Stimulated activated naive CD4-positive, alpha-beta T cell treated with Interleukin-2 at 50 U/mL for 16 hours (primary cell): ENCODE results near the gene LYSET.
A peak's percentile ranks its signal among the peaks of the same experiment; 100 is the strongest.
"Not testable (repeated sequence)": the region's sequence is repeated elsewhere in the genome, so short reads cannot be mapped to it uniquely, and the experiment has no call there.

Experiments
- DNase-seq: peaks from one replicate; lab custom pipeline; 2025; lab: John Stamatoyannopoulos, UW

LYSET gene, protein sequence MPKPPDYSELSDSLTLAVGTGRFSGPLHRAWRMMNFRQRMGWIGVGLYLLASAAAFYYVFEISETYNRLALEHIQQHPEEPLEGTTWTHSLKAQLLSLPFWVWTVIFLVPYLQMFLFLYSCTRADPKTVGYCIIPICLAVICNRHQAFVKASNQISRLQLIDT

GRCh38 chr14:93184391-93185348 is at the start of gene LYSET, which contains the start of gene MOAP1:
TSS of gene LYSET (plus strand) at chr14:93185317. CDS start at chr14:93185406, 89 bp downstream.
TSS of gene MOAP1 (minus strand) at chr14:93184897. CDS start at chr14:93184242, 655 bp downstream.
- peak; percentile 86 for DNase-seq

- DNase-seq = no peak
Measured at GRCh38 chr14:93135399-93135798, 49.7 kb upstream of the LYSET start.

DNA sequence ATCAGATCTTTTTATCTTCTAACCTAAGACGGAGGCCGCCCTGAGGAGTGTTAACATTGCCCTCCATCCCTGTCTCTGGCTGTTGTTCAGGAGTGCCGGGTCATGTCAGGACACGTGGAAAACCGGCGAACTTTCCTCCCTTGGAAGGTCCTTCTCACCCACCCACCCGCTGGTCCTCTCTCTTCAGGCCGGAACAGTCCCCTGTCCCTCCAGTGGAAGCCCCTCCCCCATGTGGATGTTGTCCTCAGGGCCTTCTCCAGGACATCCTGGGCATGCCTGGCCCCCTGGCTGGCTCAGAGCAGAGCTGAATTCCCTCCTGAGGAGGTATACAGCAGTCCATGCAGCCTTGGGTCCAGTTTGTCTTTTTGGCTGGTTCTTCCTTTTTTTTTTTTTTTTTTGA is 49.1 kb upstream of the LYSET start:
- no peak for DNase-seq

GRCh38 chr14:93136508-93136907 is 48.6 kb upstream of the LYSET start:
- not testable (repeated sequence) for DNase-seq

GRCh38 chr14:93137864-93138263 is 47.3 kb upstream of the LYSET start:
- DNase-seq = no peak

- DNase-seq = no peak
Measured at GRCh38 chr14:93142854-93143652, 42.1 kb upstream of the LYSET start.

- DNase-seq = no peak
Measured at GRCh38 chr14:93146119-93146518, 39.0 kb upstream of the LYSET start.

DNA sequence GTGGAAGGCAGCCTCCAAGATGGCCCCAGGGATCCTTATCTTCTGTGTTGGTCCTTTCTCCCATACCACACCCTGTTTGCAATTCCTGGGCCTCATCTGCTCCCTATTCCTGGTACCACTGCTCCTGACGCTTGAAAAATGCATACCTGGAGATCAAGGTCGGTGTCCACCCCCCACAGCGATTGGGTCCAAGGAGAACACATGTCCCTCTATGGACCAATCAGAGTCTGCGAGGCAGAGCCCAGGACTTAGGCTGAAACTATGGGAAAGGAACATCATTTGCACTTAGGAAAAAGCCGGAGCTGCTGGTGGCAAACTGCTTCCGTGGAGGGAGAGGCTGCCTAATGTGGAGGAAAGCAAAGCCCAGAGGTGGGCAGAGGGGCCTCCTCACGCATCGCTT is 36.1 kb upstream of the LYSET start:
- DNase-seq = no peak

DNA sequence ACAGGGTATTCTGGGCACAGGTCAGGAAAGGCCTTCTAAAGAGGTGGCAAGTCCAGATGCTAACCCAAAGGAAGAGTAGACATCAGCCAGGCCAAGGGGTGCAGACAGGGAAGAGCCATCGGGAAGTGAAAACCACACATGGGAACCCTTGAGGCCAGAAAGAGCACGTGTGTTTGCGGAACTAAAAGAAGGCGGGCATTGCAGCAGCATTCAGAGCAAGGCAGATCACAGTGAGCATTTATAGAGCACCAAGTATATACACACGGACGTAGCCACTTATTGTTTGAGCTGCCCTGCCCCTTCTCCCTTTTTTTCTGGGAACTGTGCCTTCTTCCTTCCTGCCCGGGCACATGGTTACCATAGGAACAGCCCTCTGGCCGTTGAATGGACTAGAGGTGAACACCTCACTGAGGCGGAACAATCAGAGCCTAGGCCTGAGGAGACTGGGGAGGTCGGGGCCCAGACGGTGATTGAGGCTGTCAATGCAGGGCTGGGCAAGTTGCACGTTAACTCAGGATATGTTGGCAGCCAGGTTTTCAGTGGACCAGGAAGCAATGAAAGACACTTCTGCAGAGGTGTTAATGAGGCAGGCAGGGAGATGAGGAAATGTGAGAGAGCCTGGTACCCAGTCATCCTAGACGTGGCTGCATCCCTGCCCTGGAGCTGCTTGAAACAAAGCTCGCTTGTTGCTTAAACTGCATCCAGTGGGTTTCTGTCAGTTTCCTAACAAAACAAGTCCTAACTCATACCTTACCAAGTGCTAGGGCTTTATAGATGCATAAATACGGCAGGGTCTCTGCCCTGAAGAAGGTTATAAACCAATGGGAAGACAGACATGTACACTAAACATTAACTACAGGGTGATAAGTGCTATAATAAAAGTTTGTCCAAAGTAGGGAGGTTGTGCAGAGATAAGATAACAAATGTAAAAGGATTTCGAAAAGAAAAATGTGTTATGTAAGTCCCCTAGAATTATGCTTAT is 34.6 kb upstream of the LYSET start:
- DNase-seq = no peak

DNA sequence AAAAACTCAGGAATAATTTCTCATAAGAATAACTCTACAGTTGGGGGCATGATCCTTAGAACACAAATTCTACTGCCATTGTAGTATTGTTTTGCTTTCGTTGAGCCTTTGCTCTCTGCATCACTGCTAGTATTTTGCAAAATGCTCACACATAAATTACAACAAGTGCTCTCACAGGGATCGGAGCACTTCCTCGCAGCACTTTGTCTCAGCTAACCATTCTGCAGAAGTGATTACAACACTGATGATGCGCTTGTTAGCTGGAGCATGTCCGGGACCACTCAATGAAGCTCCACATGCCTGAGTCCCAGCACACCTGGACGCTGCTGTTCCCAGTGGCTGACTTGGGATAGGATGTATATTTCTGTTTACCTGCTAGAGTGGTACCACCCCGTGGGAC is 32.0 kb upstream of the LYSET start:
- no peak for DNase-seq

- no peak for DNase-seq
Measured at GRCh38 chr14:93155667-93156066, 29.4 kb upstream of the LYSET start.

DNA sequence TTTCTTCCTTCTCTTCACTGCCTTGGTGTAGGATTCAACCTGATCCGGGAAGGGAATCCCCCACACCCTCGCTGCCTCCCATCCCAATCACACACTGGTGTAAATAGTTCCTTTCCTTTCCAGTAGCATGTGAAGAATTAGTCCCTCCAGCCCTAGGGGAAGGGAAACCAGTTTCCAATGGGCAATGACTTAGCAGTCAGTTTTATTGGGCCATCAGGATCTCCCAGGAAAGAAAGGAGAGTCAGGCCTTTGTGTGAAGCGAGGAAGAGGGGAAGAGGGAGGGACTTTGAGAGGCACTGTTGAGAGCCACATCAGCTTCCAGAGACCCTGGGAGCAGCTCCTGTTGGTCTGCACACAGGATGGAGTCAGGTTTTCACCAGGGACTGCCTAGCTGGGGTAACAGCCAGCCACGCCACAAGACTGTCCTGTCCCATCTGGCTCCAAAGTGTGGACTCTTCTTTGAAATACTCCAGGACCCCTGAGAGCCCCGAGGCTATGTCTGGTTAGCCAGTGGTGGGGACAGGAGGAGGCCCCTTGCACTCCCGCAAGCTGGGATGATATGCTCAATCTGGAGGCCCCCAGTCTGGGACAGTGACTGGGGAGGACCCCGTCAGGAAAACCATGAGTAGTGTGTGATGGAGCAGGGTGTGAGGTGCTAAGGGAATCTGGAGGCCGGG is 28.3 kb upstream of the LYSET start:
- DNase-seq = no peak

GRCh38 chr14:93158349-93158748 is 26.8 kb upstream of the LYSET start:
- not testable (repeated sequence) for DNase-seq

GRCh38 chr14:93159625-93160352 is 25.3 kb upstream of the LYSET start:
- DNase-seq = not testable (repeated sequence)

- no peak for DNase-seq
Measured at GRCh38 chr14:93160353-93160801, 24.7 kb upstream of the LYSET start.

DNA sequence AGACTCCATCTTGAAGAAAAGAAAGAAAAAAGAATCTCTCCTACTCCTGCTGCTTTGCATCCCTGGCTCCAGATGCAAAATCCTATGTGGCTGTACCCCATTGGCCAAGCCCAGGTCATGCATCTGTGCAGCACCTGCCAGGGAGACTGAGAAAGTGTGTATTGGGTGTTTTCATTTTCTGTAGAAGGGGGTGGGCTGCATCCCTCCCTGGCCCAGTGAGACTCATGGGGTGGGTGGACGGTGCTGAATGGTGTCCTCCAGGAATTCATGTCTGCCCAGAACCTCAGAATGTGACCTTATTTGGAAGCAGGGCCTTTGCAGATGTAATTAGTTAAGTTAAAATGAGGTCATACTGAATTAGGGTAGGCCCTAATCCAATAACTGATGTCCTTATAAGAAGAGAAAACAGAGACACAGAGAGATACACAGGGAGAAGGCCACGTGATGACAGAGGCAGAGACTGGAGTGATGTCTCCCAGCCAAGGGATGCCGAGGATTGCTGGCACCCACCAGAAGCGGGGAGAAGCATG is 23.6 kb upstream of the LYSET start:
- DNase-seq = no peak

- DNase-seq = no peak
Measured at GRCh38 chr14:93163564-93163963, 21.6 kb upstream of the LYSET start.

GRCh38 chr14:93165271-93166265 is 19.5 kb upstream of the LYSET start:
- not testable (repeated sequence) for DNase-seq
